AG04449 (cell line): ENCODE measurements around the gene TRPV4.
A peak's percentile ranks its signal among the peaks of the same experiment; 100 is the strongest.

ENCODE experiments used
- CTCF ChIA-PET: fragments of 350-600 bp; formaldehyde crosslinking; extraction: SDS; loops from one replicate; lab custom pipeline; 2021; ENCODE audit warnings: antibody characterized with exemption; lab: Yijun Ruan, JAX
- POLR2A ChIA-PET: fragments of 400-600, 350-600 bp; formaldehyde crosslinking; extraction: SDS; loops from one replicate; lab custom pipeline; 2020; ENCODE audit warnings: antibody characterized with exemption, inconsistent platforms; lab: Yijun Ruan, JAX
- DNase-seq: peaks from one replicate; pipeline ENCODE4 v3.0.0-alpha.2; 2010; ENCODE audit warnings: low read depth, low spot score
- H3K4me3 ChIP-seq: 2 replicates; pipeline ENCODE4 v1.5.1; 2011; ENCODE audit warnings: low read depth, mild to moderate bottlenecking, control low read depth, low read length
- TF ChIP-seq, protein P1 (sequence below): IDR thresholded peaks from one replicate; pipeline ENCODE4 v1.5.1; 2011; ENCODE audit warnings: mild to moderate bottlenecking, moderate library complexity, low read length, control low read depth, inconsistent platforms; ENCODE audit not compliant: insufficient read depth; ENCODE audit errors: missing control alignments

The TRPV4 gene

GRCh38 chr12:109821968-109822367 is 11.2 kb downstream of the TRPV4 start:
- TF ChIP-seq, protein P1, sequence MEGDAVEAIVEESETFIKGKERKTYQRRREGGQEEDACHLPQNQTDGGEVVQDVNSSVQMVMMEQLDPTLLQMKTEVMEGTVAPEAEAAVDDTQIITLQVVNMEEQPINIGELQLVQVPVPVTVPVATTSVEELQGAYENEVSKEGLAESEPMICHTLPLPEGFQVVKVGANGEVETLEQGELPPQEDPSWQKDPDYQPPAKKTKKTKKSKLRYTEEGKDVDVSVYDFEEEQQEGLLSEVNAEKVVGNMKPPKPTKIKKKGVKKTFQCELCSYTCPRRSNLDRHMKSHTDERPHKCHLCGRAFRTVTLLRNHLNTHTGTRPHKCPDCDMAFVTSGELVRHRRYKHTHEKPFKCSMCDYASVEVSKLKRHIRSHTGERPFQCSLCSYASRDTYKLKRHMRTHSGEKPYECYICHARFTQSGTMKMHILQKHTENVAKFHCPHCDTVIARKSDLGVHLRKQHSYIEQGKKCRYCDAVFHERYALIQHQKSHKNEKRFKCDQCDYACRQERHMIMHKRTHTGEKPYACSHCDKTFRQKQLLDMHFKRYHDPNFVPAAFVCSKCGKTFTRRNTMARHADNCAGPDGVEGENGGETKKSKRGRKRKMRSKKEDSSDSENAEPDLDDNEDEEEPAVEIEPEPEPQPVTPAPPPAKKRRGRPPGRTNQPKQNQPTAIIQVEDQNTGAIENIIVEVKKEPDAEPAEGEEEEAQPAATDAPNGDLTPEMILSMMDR, result no peak
- POLR2A ChIA-PET, result no interaction called here
- no peak overlapping the region for H3K4me3 ChIP-seq
- DNase-seq, result no peak
- CTCF ChIA-PET, result interaction anchor here (6.2 kb wide), 1 partner anchor 22 kb away, joined by 37 read pairs; no protein-coding TSS in a partner anchor

DNA sequence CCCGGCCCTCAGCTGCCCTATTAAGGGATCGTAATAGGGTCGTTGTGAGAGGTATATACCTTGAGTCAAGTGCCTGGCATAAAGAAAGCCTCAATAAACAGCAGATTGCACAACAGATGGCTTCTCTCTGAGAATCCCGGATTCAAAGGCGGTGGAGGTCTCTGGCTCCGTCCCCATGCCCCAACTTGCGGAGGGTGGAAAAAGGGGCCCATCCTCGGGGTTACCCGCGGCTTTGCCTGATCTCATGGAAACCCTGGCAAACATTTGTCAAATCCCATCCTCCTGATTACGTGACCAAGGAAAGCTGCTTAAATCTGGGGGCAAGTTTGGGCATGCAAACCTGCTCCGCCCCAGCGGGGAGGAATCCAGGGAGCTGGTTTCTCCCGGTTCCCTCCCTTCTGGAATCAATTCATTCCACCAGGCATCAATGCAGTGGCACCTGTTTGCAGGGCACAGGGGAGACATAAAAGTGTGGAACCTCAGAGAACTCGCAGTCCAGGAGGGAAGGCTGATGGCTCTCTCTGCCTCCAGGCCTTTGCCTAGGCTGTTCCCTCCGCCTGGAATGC is 12.3 kb downstream of the TRPV4 start:
- no peak for DNase-seq
- ChIA-PET CTCF (interaction anchor here (0.6 to 6.2 kb wide), 2 partner anchors 15 to 23 kb away, joined by 3 to 37 read pairs; no protein-coding TSS in a partner anchor), POLR2A (no interaction called here)
- TF ChIP-seq, protein P1, result no peak
- H3K4me3 ChIP-seq, result no peak overlapping the region

- CTCF ChIA-PET, result interaction anchor here (0.7 to 6.2 kb wide), 5 partner anchors 13 to 34 kb away, joined by 3 to 87 read pairs (median 4); no protein-coding TSS in a partner anchor
- POLR2A ChIA-PET, result no interaction called here
- peak; percentile 34 for DNase-seq
- H3K4me3 ChIP-seq, result no peak overlapping the region
- TF ChIP-seq, protein P1, result no peak
Measured at GRCh38 chr12:109818905-109819500, 14.2 kb downstream of the TRPV4 start.

DNA sequence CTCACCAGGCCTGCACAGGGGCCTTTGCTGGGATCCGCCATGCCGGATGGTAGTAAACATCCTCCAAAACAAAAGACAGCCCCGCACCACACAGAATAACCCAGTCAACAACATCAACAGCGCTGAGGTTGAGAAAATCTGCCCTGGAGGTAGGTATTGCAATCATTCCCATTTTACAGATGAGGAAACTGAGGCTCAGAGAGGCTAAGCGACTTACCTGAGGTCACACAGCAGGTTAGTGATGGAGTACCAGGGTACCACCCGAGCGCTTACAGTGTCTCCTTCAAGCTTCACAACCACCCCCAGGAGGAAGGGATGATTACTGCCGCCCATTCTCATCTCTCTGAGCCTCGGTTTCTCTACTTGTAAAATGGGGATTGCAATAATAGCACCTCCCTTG is 14.9 kb downstream of the TRPV4 start:
- ChIA-PET POLR2A (no interaction called here), CTCF (interaction anchor here (0.7 to 6.2 kb wide), 5 partner anchors 12 to 220 kb away, joined by 3 to 87 read pairs (median 4); no protein-coding TSS in a partner anchor)
- TF ChIP-seq, protein P1, result no peak
- H3K4me3 ChIP-seq, result no peak overlapping the region
- DNase-seq, result no peak

DNA sequence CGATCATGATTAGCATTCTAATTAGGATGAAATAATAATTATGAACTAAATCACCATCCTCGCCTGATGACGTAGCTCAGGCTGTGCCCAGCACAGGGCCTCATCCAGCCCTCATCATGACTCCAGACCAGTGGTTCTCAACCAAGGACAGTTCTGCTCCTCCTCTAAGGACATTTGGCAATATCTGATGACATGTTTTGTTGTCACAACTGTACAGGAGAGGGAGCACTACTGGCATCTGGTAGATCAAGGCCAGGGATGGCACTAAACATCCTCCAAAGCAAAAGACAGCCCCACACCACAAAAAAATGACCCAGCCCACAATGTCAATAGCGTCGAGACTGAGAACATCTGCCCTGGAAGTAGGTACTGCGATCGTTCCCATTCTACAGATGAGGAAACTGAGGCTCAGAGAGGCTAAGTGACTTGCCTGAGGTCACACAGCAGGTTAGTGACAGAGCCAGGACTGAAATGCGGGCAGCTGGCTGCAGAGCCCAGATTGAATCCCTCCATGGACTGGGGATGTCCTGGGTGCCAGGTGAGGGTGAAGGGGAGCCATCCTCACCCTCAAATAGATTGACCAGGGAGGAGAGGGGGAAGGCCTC is 15.5 kb downstream of the TRPV4 start:
- DNase-seq, result no peak
- TF ChIP-seq, protein P1, result no peak
- CTCF ChIA-PET, result interaction anchor here (0.6 to 6.2 kb wide), 5 partner anchors 11 to 220 kb away, joined by 3 to 87 read pairs (median 4); no protein-coding TSS in a partner anchor
- POLR2A ChIA-PET, result no interaction called here
- H3K4me3 ChIP-seq, result no peak overlapping the region

DNA sequence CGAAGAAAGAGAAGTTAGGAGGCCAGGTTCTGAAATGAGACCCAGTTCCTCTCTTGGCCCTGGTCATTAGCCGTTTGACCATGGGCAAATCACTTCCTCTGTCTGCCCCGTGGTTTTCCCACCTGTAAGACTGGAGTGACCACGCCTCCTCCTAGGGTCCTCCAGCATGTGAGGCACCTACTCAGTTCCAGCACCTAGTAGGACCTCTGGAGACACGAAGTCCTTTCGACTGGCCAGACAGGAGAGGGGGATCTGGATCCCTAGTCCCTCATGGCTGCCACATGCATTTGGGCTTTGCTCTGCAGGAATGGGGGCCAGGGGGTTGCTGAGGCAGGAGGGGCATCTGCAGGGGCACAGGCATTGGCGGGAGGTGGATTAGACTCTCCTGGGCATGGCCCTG is 16.3 kb downstream of the TRPV4 start:
- ChIA-PET CTCF (interaction anchor here (5.9 to 6.2 kb wide), 2 partner anchors 11 to 27 kb away, joined by 37 to 87 read pairs; no protein-coding TSS in a partner anchor), POLR2A (no interaction called here)
- H3K4me3 ChIP-seq, result no peak overlapping the region
- no peak for DNase-seq
- TF ChIP-seq, protein P1, result no peak
